NCI-H2107 (cell line): Measurements from ENCODE around the gene AZU1.
A peak's percentile ranks its signal among the peaks of the same experiment; 100 is the strongest.

ENCODE experiments used
- DNase-seq: peaks from one replicate; lab custom pipeline; 2025; lab: John Stamatoyannopoulos, UW

Gene AZU1, protein sequence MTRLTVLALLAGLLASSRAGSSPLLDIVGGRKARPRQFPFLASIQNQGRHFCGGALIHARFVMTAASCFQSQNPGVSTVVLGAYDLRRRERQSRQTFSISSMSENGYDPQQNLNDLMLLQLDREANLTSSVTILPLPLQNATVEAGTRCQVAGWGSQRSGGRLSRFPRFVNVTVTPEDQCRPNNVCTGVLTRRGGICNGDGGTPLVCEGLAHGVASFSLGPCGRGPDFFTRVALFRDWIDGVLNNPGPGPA

DNA sequence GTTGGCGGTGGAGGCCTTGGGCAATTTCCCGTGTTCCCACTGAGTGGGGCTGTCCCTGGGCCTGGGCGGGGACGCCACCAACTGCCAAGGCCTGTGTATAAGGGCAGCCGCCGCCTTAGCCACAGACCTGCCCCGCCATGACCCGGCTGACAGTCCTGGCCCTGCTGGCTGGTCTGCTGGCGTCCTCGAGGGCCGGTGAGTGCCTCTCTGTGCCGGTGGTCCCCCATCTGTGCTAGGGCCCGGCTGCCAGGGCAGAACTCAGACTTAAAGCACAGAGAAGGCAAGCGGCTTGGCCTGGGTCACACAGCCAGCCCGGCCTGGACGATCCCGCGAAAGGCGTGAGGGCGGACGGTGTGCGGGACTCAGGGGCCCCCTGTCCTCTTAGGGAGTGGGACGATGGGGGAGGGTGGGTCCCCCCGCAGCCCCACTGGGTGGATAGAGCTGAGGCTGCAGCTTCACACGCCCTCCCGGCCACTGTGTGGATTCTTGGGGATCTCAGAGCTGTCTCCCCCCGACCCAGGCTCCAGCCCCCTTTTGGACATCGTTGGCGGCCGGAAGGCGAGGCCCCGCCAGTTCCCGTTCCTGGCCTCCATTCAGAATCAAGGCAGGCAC lies at the start of gene AZU1:
Gene AZU1 (plus strand): TSS at position 128 of the 612 bp plus-strand sequence. CDS start 10 bp downstream, at position 138.
- no peak for DNase-seq

DNA sequence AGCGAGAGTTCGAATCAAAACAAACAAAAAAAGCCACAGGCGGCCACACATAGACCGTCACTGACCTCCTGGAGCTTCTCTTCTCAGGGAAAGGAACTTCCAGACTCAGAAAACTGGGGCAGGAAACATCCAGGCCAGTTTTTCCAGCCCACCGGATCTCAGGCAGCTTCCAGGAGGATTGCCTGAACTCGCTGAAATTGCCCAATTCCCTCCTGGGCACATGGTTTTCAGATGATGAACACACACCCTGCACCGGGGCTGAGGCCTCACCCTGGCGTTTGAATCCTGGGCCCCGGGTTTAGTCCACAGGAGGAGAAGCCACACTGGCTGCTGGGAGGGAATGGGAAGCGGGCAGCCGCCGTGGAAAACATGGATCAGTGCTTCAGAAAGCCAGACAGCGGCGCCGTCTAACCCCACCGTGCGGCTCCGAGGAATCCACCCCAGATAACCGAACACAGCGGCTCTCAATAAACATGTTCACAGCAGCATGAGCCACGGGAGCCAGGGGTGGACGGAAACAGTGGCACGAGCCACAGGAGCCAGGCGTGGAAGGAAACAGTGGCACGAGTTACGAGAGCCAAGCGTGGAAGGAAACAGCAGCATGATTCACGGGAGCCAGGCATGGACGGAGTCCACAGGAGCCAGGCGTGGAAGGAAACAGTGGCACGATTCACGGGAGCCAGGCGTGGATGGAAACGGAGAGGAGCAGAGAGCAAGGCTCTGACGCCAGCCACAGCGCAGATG lies 48.6 kb upstream of the AZU1 start:
- no peak for DNase-seq

- no peak for DNase-seq
These were observed 46.7 kb upstream of the AZU1 start for GRCh38 chr19:780935-781334.

- no peak for DNase-seq
These were observed 45.8 kb upstream of the AZU1 start for GRCh38 chr19:781800-782184.

- no peak for DNase-seq
These were observed 45.3 kb upstream of the AZU1 start for GRCh38 chr19:782185-782877.

DNA sequence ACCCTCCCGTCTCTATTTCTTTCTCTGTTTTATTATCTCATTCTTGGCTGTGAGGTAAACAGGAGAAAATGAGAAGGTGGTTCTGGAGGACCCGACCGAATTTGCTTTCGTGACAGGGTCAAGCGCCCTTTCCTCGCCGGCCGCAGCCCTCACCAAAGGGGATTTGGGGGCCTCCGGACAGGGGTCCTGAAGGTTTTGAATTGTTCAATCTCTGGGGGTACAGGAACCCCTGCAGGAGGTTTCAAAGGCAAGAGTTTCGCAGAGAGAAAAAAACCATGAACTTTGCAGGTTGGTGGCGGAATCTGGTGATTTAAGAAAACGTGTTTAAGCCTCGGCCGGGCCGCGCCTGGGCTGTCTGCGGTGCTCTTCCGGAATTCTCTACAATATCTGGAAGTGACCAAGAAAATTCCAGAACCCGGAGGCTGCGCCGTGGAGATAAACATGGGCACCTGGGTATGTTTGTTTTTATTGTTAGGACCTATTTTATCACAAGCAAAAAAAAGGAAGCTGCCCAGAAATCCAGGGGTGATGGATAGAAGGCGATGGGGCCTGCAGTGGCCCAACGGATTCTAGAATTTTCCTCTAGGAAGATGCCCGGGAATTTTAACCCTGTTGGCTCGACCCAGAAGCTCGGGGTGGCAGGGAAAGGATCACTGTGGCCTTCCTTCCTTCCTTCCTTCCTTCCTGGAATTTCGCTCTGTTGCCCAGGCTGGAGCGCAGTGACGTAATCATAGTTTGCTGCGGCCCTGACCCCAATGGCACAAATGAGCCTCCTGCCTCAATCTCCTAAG lies 44.6 kb upstream of the AZU1 start:
- DNase-seq: no peak

- no peak for DNase-seq
These were observed 43.1 kb upstream of the AZU1 start for GRCh38 chr19:784541-784940.

GRCh38 chr19:787536-787935 lies 40.1 kb upstream of the AZU1 start:
- no peak for DNase-seq

DNA sequence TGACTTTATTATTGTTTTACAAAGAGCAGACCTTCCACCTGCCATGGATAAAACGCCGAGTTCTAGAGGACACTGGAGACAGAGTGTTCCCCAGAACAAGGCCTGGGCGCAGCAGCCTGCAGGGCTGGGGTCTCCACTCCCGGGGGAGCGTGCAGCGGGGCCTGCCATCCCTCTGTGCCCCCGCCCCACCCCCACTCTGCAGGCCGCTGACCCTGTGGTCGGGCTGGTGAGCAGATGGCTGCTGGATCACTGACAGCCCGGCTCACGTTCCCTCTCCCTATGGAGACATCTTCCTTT lies 39.0 kb upstream of the AZU1 start:
- no peak for DNase-seq

GRCh38 chr19:788983-789700 lies 38.5 kb upstream of the AZU1 start:
- no peak for DNase-seq

GRCh38 chr19:789701-790060 lies 38.0 kb upstream of the AZU1 start:
- no peak for DNase-seq

- no peak for DNase-seq
These were observed 36.5 kb upstream of the AZU1 start for GRCh38 chr19:791007-791566.

- DNase-seq: no peak
These were observed 35.9 kb upstream of the AZU1 start for GRCh38 chr19:791567-792305.

DNA sequence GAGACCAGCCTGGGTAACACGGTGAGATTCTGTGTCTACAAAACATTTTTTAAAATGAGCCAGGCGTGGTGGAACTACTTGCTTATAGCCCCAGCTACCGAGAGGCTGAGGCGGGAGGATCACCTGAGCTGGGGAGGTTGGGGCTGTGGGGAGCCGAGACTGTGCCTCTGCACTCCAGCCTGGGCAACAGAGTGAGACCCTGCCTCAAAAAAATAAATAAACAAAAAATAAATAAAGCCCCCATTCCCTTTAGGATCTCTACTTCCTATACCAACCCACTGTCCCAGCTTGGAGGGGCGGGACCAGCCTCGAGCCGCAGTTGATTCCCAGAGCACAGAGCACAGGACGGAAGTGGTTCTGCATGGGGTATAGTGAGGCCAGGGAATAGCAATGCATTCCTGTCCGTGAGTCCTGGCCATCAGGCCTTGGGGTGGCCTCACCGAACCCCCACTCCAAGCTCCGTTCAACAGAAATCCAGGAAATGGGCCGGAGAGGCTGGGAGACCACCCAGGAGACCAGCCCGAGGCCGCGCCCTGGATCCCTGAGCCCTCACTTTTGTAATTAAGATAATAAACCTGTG lies 35.2 kb upstream of the AZU1 start:
- DNase-seq: no peak

DNA sequence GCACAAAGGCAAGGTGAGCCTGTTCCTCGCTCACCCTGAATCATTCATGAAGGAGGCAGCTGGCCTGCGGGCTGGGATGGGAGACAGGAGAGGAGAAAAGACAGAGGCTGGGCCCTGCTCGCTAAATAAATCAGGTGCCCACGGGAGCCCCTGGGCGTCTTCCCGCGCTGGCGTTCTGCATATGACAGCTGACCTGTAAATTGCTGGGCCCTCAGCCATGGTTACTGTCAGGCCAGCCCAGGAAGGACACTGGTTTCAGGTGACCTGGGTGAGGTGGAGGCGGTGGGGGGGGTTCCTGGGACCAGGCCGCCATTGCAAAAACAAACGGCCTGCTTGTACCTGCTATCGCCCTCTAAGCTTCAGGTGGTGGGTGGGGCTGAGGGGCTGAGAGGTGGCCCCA lies 33.8 kb upstream of the AZU1 start:
- DNase-seq: no peak

DNA sequence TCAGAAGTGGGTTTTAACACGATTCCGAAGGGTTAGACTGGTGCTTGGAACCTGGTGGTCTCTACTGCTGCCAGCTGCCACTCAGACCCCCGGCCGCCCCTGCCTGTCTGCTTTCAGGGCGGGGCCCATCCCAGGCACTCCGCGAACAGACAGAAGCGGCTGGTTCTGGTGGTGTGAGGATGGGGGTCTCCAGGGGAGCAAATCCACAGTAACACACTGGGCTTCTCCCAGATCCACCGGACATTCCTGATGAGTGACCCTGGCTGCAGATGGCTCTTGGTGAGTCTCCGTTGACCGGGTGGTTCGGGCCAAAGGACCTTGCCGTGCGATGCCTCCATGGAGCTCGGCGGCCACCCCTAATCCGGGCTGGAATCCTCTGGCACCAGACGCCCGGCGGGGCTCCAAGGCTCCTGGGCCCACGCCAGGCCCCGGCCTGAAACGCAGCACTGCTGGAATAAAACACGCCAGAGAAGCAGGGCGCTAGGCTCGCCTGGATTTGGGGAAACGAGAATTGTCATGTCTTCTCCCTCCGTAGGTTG lies 32.5 kb upstream of the AZU1 start:
- DNase-seq: no peak

DNA sequence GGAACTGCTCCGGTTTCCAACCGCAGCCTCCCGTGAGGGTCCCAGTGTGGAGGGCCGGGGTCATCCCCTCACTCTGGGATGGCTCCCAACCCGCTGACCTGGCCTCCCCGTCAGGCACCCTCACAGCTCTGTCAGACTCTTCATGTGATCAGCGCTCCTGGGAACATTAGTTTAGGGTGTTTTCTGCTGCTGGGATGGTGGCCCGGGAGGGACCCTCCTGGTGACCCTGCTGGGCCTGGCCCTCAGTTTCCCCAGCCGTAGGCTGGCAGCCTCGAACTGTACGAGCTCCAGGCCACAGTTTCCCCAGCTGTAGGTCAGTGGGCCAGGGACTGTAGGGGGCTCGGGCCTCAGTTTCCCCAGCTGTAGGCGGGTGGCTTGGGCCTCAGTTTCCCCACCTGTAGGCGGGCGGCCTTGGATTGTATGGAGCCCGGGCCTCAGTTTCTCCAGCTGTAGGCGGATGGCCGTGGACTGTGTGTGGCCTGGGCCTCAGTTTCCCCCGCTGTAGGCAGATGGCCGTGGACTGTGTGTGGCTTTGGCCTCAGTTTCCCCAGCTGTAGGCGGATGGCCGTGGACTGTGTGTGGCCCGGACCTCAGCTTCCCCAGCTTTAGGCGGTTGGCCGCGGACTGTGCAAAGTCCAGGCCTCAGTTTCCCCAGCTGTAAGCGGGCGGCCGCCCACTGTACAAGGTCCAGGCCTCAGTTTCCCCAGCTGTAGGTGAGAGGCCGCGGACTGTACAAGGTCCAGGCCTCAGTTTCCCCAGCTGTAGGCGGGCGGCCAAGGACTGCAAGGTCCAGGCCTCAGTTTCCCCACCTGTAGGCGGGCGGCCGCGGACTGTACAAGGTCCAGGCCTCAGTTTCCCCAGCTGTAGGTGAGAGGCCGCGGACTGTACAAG lies 31.7 kb upstream of the AZU1 start:
- DNase-seq: no peak

DNA sequence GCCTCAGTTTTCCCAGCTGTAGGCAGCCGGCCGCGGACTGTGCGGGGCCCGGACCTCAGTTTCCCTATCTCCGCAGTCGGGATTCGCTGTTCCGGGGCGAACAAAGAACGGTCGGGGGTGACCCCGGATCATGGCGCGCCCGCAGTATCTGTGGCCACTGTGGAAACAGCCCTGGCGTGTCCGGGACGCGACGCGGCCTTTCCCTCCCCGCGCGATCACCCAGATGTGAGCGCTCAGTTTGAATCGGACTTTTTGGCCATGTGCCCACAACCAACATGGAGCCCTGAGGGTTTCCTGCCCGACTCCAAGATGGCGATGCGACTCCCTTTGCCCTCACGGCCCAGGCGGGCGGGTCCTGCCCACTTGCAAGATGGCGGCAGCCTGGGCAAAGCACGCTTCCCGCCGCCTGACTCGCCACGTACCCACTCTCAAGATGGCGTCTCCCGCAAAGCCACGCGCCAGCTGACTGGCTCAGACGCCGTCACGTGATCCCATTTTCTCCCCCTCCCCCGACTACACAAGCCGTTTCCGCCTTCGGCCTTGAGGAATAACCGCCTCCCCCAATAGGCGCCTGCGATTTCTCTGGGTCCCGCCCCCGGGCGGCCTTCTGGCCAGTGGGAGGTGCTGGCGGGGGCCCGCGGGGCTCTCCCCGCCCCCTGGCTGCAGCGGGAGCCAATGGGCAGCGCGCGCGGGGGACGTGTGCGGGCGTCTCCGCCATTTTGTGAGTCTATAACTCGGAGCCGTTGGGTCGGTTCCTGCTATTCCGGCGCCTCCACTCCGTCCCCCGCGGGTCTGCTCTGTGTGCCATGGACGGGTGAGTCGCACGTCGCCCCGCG lies 30.7 kb upstream of the AZU1 start, which contains the start of gene PTBP1:
Gene PTBP1 (plus strand): TSS at position 761 of the 836 bp plus-strand sequence. CDS start 46 bp downstream, at position 807.
- peak; percentile 98 for DNase-seq
